HepG2 (cell line): Measurements from ENCODE around the gene CAPZA3.

Experiments
- BRD4 ChIP-seq: sonication (generic); formaldehyde crosslinking; IDR thresholded peaks from 2 replicates; pipeline ENCODE4 v1.4.0; 2020; ENCODE audit warnings: missing genetic modification reagents
- CTCF ChIP-seq: sonication (generic); formaldehyde crosslinking; IDR thresholded peaks from 2 replicates; pipeline ENCODE4 v1.5.0; 2020; ENCODE audit warnings: mild to moderate bottlenecking, missing genetic modification reagents, moderate library complexity
- REST ChIP-seq, 2 experiments: IDR thresholded peaks; 2 replicates each; pipeline ENCODE4 v1.6.1; 2011 to 2012; ENCODE audit warnings: low read length in 2 of 2, borderline replicate concordance in 1 of 2, low read depth in 1 of 2, mild to moderate bottlenecking in 1 of 2, moderate library complexity in 1 of 2
- ZFP36 ChIP-seq: fragments of 150-350 bp; IDR thresholded peaks from 2 replicates; pipeline ENCODE4 v1.6.1; 2018; ENCODE audit warnings: borderline replicate concordance, low read length, low read depth; ENCODE audit not compliant: partially characterized antibody
- ZNF563 ChIP-seq: sonication (generic); formaldehyde crosslinking; IDR thresholded peaks from 2 replicates; pipeline ENCODE4 v1.8.0; 2022; ENCODE audit warnings: mild to moderate bottlenecking, moderate library complexity, missing genetic modification reagents

- TF ChIP-seq REST (IDR thresholded peaks at IDR 0.05; ENCODE audit: borderline replicate concordance in 1 of 2, low read depth in 1 of 2, low read length in 2 of 2) (peak in 1 of 2 experiments; percentile 65; a peak in 1 of 4 replicates), CTCF (CRISPR knock-in tag) (no peak), ZNF563 (CRISPR knock-in tag) (no peak), ZFP36 (no peak), BRD4 (no peak)
Measured at GRCh38 chr12:18782827-18783226, 44.9 kb downstream of the CAPZA3 start.
